HG03103 (cell line): ENCODE results near the gene KCNQ1.

ENCODE experiments used
- ATAC-seq: cut with Tn5 transposase; IDR thresholded peaks from one replicate; pipeline ENCODE4 v1.9.1; 2021; ENCODE audit warnings: low read depth; ENCODE audit not compliant: unreplicated experiment

Gene KCNQ1

GRCh38 chr11:2897048-2897447, 452.2 kb downstream of the KCNQ1 start:
- ATAC-seq = no peak

DNA sequence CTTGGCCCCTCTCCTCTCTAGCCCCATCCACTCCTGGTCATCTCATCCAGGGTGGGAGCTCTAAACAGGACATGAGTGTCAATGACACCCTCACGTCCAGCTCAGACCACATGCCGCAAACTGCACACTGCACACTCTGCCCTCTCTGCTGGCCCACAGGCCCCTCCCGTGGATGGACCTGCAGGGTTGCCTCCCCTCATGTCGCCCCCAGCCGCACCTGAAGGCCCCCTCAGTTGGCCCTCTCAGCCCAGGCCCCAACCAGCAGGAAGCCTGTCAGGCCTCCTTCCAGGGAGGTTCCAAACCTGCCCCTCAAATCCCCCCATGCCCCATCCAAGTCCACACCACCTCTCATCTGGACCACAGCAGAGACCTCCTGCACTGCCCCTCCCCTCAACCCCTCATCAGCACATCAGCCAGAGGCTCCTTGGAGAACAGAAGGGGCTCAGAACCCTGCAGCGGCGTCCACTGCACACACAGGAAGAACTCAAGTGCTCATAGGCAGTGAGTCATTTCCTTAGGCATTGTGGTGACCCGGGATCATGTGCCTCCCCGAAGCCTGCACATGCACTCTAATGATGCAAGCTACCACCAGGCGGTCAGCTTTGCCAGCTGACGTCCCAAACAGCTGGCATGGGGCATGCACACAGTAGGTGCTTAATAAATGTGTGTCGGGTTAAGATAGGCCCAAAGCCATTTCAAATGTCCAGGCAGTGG, 453.7 kb downstream of the KCNQ1 start:
- ATAC-seq = no peak
